CD8-positive, alpha-beta memory T cell (primary cell): ENCODE measurements around the gene DTWD2. TPM values are rescaled to one million over a fixed set of nuclear protein-coding genes. Genes with fewer than 3 reads are reported as not detected.
"Not testable (repeated sequence)": the region's sequence is repeated elsewhere in the genome, so short reads cannot be mapped to it uniquely, and the experiment has no call there.

Source experiments
- CTCF ChIA-PET: fragments of 350-600 bp; sonication (Branson Sonifier 250); formaldehyde crosslinking; loops from one replicate; lab custom pipeline; 2021; ENCODE audit warnings: antibody characterized with exemption; lab: Charles Lee
- POLR2A ChIA-PET: fragments of 350-600 bp; sonication (Branson Sonifier 250); formaldehyde crosslinking; loops from one replicate; lab custom pipeline; 2021; ENCODE audit warnings: antibody characterized with exemption; lab: Charles Lee
- DNase-seq, 5 donors: peaks; one replicate each; pipeline versions ENCODE4 v3.0.0 to v3.0.0-alpha.2; 2020 to 2022; ENCODE audit warnings: mixed read lengths in 1 of 5
- H3K27ac ChIP-seq: one replicate; pipeline ENCODE4 v1.7.0; 2013; ENCODE audit warnings: low read depth, mild to moderate bottlenecking, low read length, moderate library complexity
- H3K27me3 ChIP-seq: 2 replicates; pipeline ENCODE4 v1.7.0; 2013; ENCODE audit warnings: low read length, mild to moderate bottlenecking; ENCODE audit not compliant: insufficient read depth, poor library complexity, severe bottlenecking
- H3K36me3 ChIP-seq: 2 replicates; pipeline ENCODE4 v1.7.0; 2013; ENCODE audit warnings: mild to moderate bottlenecking, low read length, moderate library complexity; ENCODE audit not compliant: insufficient read depth
- H3K4me1 ChIP-seq: 2 replicates; pipeline ENCODE4 v1.7.0; 2013; ENCODE audit warnings: mild to moderate bottlenecking, low read length, moderate library complexity; ENCODE audit not compliant: insufficient read depth
- H3K4me3 ChIP-seq: 2 replicates; pipeline ENCODE4 v1.7.0; 2013; ENCODE audit warnings: mild to moderate bottlenecking, low read length
- H3K9me3 ChIP-seq: 2 replicates; pipeline ENCODE4 v1.7.0; 2013; ENCODE audit warnings: mild to moderate bottlenecking, low read length
- H3K27ac Mint-ChIP-seq, 8 donors: one replicate each; pipeline ENCODE4 v1.8.0; 2020 to 2021; ENCODE audit warnings: mixed read lengths in 8 of 8, mild to moderate bottlenecking in 6 of 8, inconsistent platforms in 3 of 8, moderate library complexity in 3 of 8
- H3K27me3 Mint-ChIP-seq, 2 donors: one replicate each; pipeline ENCODE4 v1.8.0; 2020 to 2021; ENCODE audit warnings: mixed read lengths in 2 of 2, mild to moderate bottlenecking in 1 of 2, moderate library complexity in 1 of 2
- H3K36me3 Mint-ChIP-seq, 3 donors: one replicate each; pipeline ENCODE4 v1.8.0; 2020 to 2021; ENCODE audit warnings: mixed read lengths in 3 of 3, inconsistent platforms in 1 of 3, mild to moderate bottlenecking in 1 of 3
- H3K4me1 Mint-ChIP-seq, 3 donors: one replicate each; pipeline ENCODE4 v1.8.0; 2020 to 2021; ENCODE audit warnings: mixed read lengths in 3 of 3, inconsistent platforms in 1 of 3, mild to moderate bottlenecking in 1 of 3
- H3K4me3 Mint-ChIP-seq, 7 donors: one replicate each; pipeline ENCODE4 v1.8.0; 2020 to 2021; ENCODE audit warnings: mixed read lengths in 7 of 7, mild to moderate bottlenecking in 6 of 7, moderate library complexity in 4 of 7, inconsistent platforms in 2 of 7
- H3K9me3 Mint-ChIP-seq, 5 donors: one replicate each; pipeline ENCODE4 v1.8.0; 2020 to 2022; ENCODE audit warnings: mixed read lengths in 5 of 5, mild to moderate bottlenecking in 3 of 5, moderate library complexity in 2 of 5, inconsistent platforms in 1 of 5
- polyA plus RNA-seq: library from polyadenylated mRNA; unstranded; fragments of 300-500 nt; fragmentation: Illumina TruSeq; gene quantifications from one replicate; pipeline ENCODE4 v1.2.3, GENCODE V29; 2021
- total RNA-seq, 2 experiments: library from RNA; stranded (reverse); gene quantifications; one replicate each; pipeline ENCODE4 v1.2.3, GENCODE V29; 2021

DTWD2 gene
- total and polyA plus RNA-seq, 3 experiments from 2014 or later, result 3.3 to 4.2 (median 3.7) TPM

GRCh38 chr5:118907536-118907935 lies 80.8 kb downstream of the DTWD2 start:
- H3K36me3 Mint-ChIP-seq, result peaks cover 0 to 21% (median 0%) of the 10 kb centered on the region in 3 donors
- H3K4me1 ChIP-seq, H3K36me3 ChIP-seq, H3K27ac ChIP-seq, H3K4me3 ChIP-seq, POLR2A ChIA-PET, H3K4me3 Mint-ChIP-seq, CTCF ChIA-PET, DNase-seq, H3K9me3 Mint-ChIP-seq, H3K27me3 Mint-ChIP-seq, H3K27me3 ChIP-seq, H3K27ac Mint-ChIP-seq, H3K9me3 ChIP-seq, H3K4me1 Mint-ChIP-seq: not testable (repeated sequence)

- no peaks in the 10 kb centered on the region for H3K4me1 ChIP-seq
- no peak overlapping the region for H3K27ac ChIP-seq
- H3K27me3 ChIP-seq, result no peaks in the 10 kb centered on the region
- no peak overlapping the region for H3K4me3 ChIP-seq
- H3K4me1 Mint-ChIP-seq, result no peaks in the 10 kb centered on the region
- DNase-seq, result no peak
- ChIA-PET POLR2A (no interaction called here), CTCF (no interaction called here)
- H3K27ac Mint-ChIP-seq, result no peak overlapping the region
- H3K4me3 Mint-ChIP-seq, result no peak overlapping the region
- H3K36me3 ChIP-seq, result no peaks in the 10 kb centered on the region
- H3K27me3 Mint-ChIP-seq, result no peaks in the 10 kb centered on the region
- no peaks in the 10 kb centered on the region for H3K9me3 Mint-ChIP-seq
- H3K36me3 Mint-ChIP-seq, result peaks cover 0 to 19% (median 0%) of the 10 kb centered on the region in 3 donors
- no peaks in the 10 kb centered on the region for H3K9me3 ChIP-seq
These were observed 81.4 kb downstream of the DTWD2 start for GRCh38 chr5:118906947-118907346.

- Mint-ChIP-seq H3K4me1 (no peaks in the 10 kb centered on the region), H3K27me3 (no peaks in the 10 kb centered on the region), H3K36me3 (peaks cover 0 to 13% (median 0%) of the 10 kb centered on the region in 3 donors), H3K27ac (no peak overlapping the region), H3K4me3 (no peak overlapping the region), H3K9me3 (no peaks in the 10 kb centered on the region)
- ChIA-PET CTCF (no interaction called here), POLR2A (no interaction called here)
- Histone ChIP-seq H3K27me3 (no peaks in the 10 kb centered on the region), H3K4me1 (no peaks in the 10 kb centered on the region), H3K4me3 (no peak overlapping the region), H3K27ac (no peak overlapping the region), H3K36me3 (no peaks in the 10 kb centered on the region), H3K9me3 (no peaks in the 10 kb centered on the region)
- DNase-seq, result no peak
These were observed 83.2 kb downstream of the DTWD2 start for GRCh38 chr5:118905196-118905595.

- no peak for DNase-seq
- Mint-ChIP-seq H3K4me3 (no peak overlapping the region), H3K4me1 (no peaks in the 10 kb centered on the region), H3K27me3 (no peaks in the 10 kb centered on the region), H3K27ac (no peak overlapping the region), H3K36me3 (peaks cover 0 to 7% (median 1%) of the 10 kb centered on the region in 3 donors), H3K9me3 (no peaks in the 10 kb centered on the region)
- ChIA-PET CTCF (no interaction called here), POLR2A (no interaction called here)
- Histone ChIP-seq H3K27ac (no peak overlapping the region), H3K9me3 (no peaks in the 10 kb centered on the region), H3K4me3 (no peak overlapping the region), H3K4me1 (no peaks in the 10 kb centered on the region), H3K36me3 (no peaks in the 10 kb centered on the region), H3K27me3 (no peaks in the 10 kb centered on the region)
These were observed 85.5 kb downstream of the DTWD2 start for GRCh38 chr5:118902656-118903438.

GRCh38 chr5:118894709-118895108 lies 93.6 kb downstream of the DTWD2 start:
- no peaks in the 10 kb centered on the region for H3K4me1 Mint-ChIP-seq
- no peaks in the 10 kb centered on the region for H3K9me3 Mint-ChIP-seq
- Histone ChIP-seq H3K4me3 (no peak overlapping the region), H3K9me3 (no peaks in the 10 kb centered on the region), H3K4me1 (no peaks in the 10 kb centered on the region), H3K27ac (no peak overlapping the region), H3K36me3 (no peaks in the 10 kb centered on the region), H3K27me3 (no peaks in the 10 kb centered on the region)
- POLR2A ChIA-PET, result no interaction called here
- no peak overlapping the region for H3K27ac Mint-ChIP-seq
- CTCF ChIA-PET, result no interaction called here
- H3K4me3 Mint-ChIP-seq, result no peak overlapping the region
- H3K27me3 Mint-ChIP-seq, result no peaks in the 10 kb centered on the region
- H3K36me3 Mint-ChIP-seq, result peaks cover 0 to 3% (median 1%) of the 10 kb centered on the region in 3 donors
- no peak for DNase-seq

GRCh38 chr5:118891252-118891651 lies 97.1 kb downstream of the DTWD2 start:
- Histone ChIP-seq H3K27me3 (no peaks in the 10 kb centered on the region), H3K36me3 (no peaks in the 10 kb centered on the region), H3K4me3 (no peak overlapping the region), H3K27ac (no peak overlapping the region), H3K4me1 (no peaks in the 10 kb centered on the region), H3K9me3 (no peaks in the 10 kb centered on the region)
- Mint-ChIP-seq H3K9me3 (no peaks in the 10 kb centered on the region), H3K27ac (no peak overlapping the region), H3K4me3 (no peak overlapping the region), H3K27me3 (no peaks in the 10 kb centered on the region), H3K36me3 (peaks cover 0 to 4% (median 0%) of the 10 kb centered on the region in 3 donors), H3K4me1 (no peaks in the 10 kb centered on the region)
- ChIA-PET POLR2A (no interaction called here), CTCF (no interaction called here)
- DNase-seq, result no peak

- H3K36me3 Mint-ChIP-seq, result peaks cover 0 to 7% (median 0%) of the 10 kb centered on the region in 3 donors
- Histone ChIP-seq H3K27me3 (no peaks in the 10 kb centered on the region), H3K36me3 (no peaks in the 10 kb centered on the region), H3K4me3 (no peak overlapping the region), H3K27ac (no peak overlapping the region), H3K4me1 (no peaks in the 10 kb centered on the region), H3K9me3 (no peaks in the 10 kb centered on the region)
- CTCF ChIA-PET, result no interaction called here
- no peaks in the 10 kb centered on the region for H3K27me3 Mint-ChIP-seq
- H3K9me3 Mint-ChIP-seq, result no peaks in the 10 kb centered on the region
- no peak overlapping the region for H3K27ac Mint-ChIP-seq
- no peak overlapping the region for H3K4me3 Mint-ChIP-seq
- no peak for DNase-seq
- POLR2A ChIA-PET, result no interaction called here
- no peaks in the 10 kb centered on the region for H3K4me1 Mint-ChIP-seq
These were observed 99.2 kb downstream of the DTWD2 start for GRCh38 chr5:118889165-118889564.

- Histone ChIP-seq H3K4me1 (no peaks in the 10 kb centered on the region), H3K27ac (no peak overlapping the region), H3K9me3 (no peaks in the 10 kb centered on the region), H3K36me3 (no peaks in the 10 kb centered on the region), H3K27me3 (no peaks in the 10 kb centered on the region), H3K4me3 (no peak overlapping the region)
- ChIA-PET CTCF (no interaction called here), POLR2A (no interaction called here)
- DNase-seq, result no peak
- H3K36me3 Mint-ChIP-seq, result peaks cover 0 to 13% (median 0%) of the 10 kb centered on the region in 3 donors
- H3K4me3 Mint-ChIP-seq, result no peak overlapping the region
- H3K9me3 Mint-ChIP-seq, result no peaks in the 10 kb centered on the region
- H3K27ac Mint-ChIP-seq, result no peak overlapping the region
- no peaks in the 10 kb centered on the region for H3K4me1 Mint-ChIP-seq
- H3K27me3 Mint-ChIP-seq, result no peaks in the 10 kb centered on the region
These were observed 99.8 kb downstream of the DTWD2 start for GRCh38 chr5:118888556-118888955.
